ENCODE measurements around the gene ZNF598.
"Not testable (repeated sequence)": the region's sequence is repeated elsewhere in the genome, so short reads cannot be mapped to it uniquely, and the experiment has no call there.

GRCh38 chr16:2033909-2034695 is 24.5 kb upstream of the ZNF598 start:
- not testable (repeated sequence) for TF ChIP-seq CTCF, POLR2A (IDR thresholded peaks at IDR 0.05)
